ACHN (cell line): ENCODE measurements around the gene MARCHF3.

ENCODE experiments used
- DNase-seq: peaks from one replicate; pipeline ENCODE4 v3.0.0-alpha.2; 2015
- in situ Hi-C: cut with HindIII; loops from 2 replicates; pipeline ENCODE4 v1.10.0; 2017; ENCODE audit warnings: low sequenced_read_pairs, low pct_ligation_motif_present, low pct_unique_long_range_greater_than_20kb

Gene MARCHF3

GRCh38 chr5:126972062-126972895 is 58.1 kb downstream of the MARCHF3 start:
- DNase-seq, result no peak
- in situ Hi-C loops, result no loop called here

- DNase-seq, result no peak
- in situ Hi-C loops, result no loop called here
Observed at GRCh38 chr5:126971455-126972031, 58.8 kb downstream of the MARCHF3 start.

- DNase-seq, result no peak
Observed at GRCh38 chr5:126970517-126971017, 59.8 kb downstream of the MARCHF3 start.

GRCh38 chr5:126969548-126969947 is 60.8 kb downstream of the MARCHF3 start:
- no peak for DNase-seq
- in situ Hi-C loops, result no loop called here

More at GRCh38 chr5:126970517-126971017, 59.8 kb downstream of the MARCHF3 start:
- in situ Hi-C loops, result no loop called here

DNA sequence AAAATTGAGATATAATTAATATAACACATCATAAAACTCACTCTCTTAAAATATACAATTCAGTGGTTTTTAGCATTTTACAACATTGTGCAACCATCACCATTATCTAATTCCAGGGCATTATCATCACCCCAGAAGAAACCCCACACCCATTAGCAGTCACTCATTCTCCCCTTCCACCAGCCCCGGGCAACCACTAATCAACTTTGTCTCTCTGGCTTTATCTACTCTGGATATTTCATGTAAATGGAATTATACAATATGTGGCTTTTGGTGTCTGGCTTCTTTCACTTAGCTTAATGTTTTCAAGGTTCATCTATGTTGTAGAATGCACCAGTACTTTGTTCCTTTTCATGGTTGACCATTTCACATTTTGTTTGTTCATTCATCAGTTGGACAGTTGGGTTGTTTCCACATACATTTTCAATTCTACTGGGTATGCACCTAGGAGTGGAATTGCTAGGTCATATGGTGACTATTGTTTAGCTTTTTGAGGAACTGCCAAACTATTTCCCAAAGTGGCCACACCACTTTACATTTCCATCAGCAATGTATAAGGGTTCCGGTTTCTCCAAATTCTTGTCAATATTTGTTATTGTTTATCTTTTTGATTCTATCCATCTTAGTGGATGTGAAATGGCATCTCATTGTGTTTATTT is 62.4 kb downstream of the MARCHF3 start:
- in situ Hi-C loops, result no loop called here

DNA sequence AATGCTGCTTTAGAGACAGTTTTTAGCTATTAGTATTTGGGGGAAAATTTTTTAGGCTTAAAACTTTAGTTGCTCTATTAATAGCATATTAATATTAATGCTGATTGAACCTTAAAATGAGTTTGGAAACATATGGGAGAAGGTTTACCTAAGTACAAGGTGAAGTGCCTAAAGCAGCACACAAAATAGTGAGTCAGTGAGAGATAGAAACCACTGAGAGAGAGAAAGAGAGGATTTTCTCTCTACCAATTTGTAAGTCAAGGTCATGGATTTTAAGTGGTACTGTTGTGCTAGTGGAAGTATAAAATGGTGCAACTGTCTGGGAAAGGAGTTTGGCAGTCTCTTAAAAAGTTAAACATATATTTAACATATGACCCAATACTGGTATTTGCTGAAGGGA is 64.9 kb downstream of the MARCHF3 start:
- in situ Hi-C loops, result no loop called here
- DNase-seq, result no peak

More for the DNA sequence above, 62.4 kb downstream of the MARCHF3 start:
- no peak for DNase-seq

DNA sequence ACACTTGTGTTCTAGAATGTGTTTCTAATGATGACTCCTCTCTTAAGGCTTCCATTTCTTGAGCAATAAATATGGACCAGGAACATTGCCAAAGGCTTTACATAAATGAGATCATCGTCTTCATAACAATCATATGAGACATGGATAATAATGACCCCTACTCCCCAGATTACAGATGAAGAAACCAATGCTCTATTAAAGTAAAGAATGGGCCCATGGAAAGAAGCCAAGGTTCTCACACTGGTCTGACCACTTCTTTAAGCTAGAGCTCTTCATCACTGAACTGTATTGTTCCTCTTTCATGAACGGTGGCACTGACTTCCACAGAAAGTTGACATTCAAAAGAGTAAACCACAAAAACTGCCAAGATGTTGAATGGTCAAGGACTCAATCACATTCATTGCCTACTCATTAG is 65.3 kb downstream of the MARCHF3 start:
- no peak for DNase-seq
- in situ Hi-C loops, result no loop called here

DNA sequence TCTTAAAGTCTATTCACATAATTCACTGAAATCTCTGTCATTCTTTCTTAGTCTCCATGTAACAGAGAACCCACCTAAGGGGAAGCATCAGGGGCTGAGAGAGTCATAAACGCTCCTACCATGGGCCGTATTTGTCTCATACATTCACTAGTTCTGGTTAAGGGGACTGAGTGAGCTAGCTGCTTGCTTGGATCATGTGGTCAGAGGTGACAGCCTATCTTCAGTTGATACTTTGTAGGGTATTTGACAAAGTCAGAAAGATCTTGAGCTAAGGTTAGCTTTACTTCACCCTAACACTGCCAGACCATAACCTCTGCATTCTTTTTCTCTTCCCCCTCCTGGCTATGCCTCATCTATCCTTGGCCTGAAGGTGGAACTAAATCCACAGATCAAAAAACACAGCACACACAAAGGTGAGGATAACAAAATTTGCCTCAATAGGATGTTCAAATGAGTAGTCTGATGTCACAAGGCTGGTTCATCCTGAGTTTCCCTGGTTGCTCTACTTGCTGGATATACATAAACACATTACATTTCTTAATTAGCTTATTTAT is 66.5 kb downstream of the MARCHF3 start:
- in situ Hi-C loops, result no loop called here

DNA sequence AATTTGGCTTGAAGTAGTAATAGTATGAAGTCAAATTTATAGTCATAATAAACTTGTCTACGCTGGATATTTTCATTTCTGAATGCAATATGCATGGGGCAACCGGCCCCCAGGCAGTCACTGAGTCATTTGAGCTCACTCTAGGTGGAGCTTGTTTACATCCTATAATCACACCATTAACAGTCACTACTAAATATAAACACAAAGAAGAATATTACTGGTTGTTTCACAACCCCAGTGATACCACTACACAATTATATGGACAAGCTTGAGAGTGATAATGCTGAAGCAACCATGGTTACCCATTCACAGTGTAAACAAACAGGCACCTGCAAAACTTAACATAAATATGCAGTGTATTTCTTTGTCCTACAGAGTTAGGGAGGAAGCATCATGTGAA is 68.7 kb downstream of the MARCHF3 start:
- no peak for DNase-seq
- in situ Hi-C loops, result no loop called here

More for the DNA sequence above, 66.5 kb downstream of the MARCHF3 start:
- no peak for DNase-seq

GRCh38 chr5:126961128-126961527 is 69.2 kb downstream of the MARCHF3 start:
- in situ Hi-C loops, result no loop called here
- DNase-seq, result no peak

DNA sequence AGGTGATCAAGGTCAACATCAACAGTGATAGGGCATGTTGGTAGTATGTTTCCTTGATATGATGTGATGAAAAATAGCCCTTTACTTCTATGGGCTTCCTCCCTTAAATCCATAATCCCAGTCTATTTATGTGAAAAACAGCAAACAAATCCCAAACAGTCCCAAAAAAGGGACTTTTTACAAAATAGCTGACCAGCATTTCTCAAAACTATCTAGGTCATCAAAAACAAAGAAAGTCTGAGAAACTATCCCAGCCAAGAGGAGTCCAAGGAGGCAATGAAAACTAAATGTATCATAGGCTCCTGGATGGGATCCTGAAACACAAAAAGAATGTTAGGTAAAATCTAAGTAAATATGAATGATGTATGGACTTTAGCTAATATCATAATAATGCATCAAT is 71.2 kb downstream of the MARCHF3 start:
- in situ Hi-C loops, result no loop called here
- no peak for DNase-seq

DNA sequence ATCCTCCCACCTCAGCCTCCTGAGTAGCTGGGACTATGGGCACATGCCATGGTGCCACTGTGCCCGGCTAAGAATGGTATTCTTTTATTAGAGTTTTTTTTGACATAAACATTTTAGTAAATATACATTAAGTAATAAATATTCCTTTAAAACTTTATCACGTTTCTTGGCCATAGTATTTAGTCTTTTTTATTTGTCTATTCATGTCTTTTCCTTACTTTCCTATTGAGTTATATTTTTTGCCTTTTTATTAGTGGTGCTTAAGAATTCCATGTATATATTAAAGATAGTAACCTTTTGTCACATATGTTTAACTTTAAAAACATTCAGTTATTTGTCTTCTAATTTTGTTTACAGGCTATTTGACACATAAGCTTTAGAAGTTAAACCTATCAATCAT is 73.4 kb downstream of the MARCHF3 start:
- DNase-seq, result no peak
- in situ Hi-C loops, result no loop called here

- no peak for DNase-seq
- in situ Hi-C loops, result no loop called here
Observed at GRCh38 chr5:126954981-126955380, 75.4 kb downstream of the MARCHF3 start.

- no peak for DNase-seq
- in situ Hi-C loops, result no loop called here
Observed at GRCh38 chr5:126953640-126954039, 76.7 kb downstream of the MARCHF3 start.

- in situ Hi-C loops, result no loop called here
Observed at GRCh38 chr5:126949475-126949874, 80.9 kb downstream of the MARCHF3 start.

DNA sequence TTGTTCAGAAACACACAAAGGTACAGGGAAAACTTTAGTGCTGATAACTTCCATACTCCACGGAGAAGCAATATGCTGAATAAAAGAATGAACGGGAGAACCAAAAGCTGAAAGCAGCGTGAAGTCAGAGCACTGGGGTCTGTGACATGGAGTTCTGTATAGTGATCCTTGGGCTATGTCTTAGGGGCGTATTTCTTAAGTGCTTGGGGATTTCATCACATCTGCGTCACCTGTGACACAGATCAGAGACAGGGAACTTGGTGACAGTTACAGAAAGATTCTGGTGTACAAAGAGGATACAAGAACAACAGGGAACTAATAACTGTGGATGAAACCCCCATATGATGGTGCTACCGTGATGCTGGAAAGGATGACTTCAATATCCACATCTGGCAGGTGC is 81.9 kb downstream of the MARCHF3 start:
- in situ Hi-C loops, result no loop called here
- no peak for DNase-seq

More at GRCh38 chr5:126949475-126949874, 80.9 kb downstream of the MARCHF3 start:
- no peak for DNase-seq

DNA sequence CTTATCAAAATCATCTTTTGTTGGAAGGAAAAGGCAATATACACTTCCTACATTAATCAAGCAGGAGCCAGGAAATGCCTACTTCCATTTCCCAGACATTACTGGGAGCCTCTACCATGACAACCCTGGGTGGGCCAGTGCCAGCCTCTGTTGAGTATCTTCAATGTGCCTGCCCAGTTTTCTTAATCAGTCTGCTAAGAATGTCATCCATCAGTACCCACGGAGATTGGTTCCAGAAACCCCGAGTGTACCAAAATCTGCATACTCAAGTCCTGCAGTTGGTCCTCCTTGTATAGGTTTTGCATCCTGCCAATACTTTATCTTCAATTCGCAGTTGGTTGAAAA is 82.4 kb downstream of the MARCHF3 start:
- in situ Hi-C loops, result no loop called here
- no peak for DNase-seq

- in situ Hi-C loops, result no loop called here
- DNase-seq, result no peak
Observed at GRCh38 chr5:126947146-126948010, 83.0 kb downstream of the MARCHF3 start.
